ENCODE data around the gene BTBD19.

Gene BTBD19

DNA sequence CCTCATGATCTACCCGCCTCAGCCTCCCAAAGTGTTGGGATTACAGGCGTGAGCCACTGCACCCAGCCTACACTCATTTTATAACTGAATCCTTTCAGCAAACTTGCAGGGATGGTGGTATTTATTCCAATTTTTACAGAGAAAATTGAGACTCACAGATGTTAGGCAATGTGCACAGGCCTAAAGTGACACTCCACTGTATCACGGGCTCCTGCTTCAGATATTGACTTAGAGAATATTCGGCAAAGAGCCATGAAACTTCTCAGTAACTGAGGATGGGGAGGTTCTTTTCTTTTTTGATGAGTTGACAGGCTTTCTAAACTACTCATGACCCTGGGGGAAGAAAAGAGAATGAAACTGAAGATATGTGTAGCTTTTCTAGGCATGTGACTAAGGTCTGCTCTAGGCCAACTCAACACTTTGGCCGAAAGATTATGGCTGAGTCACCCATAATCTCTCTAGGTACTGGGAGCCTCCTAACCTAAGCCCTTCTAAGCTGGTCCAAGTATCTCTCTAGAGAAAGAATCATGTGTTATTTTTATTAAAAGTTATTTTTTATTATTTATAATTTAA lies 54.6 kb downstream of the BTBD19 start:
- no peak for DNase-seq
